Testis (tissue), 3 donors: Measurements from ENCODE around the gene KPNA3. TPM values are rescaled to one million over a fixed set of nuclear protein-coding genes. Genes with fewer than 3 reads are reported as not detected.

Experiments
- DNase-seq: peaks from one replicate; pipeline ENCODE4 v3.0.0-alpha.2; 2019
- H3K27ac ChIP-seq, 2 donors: fragments of 200-600 bp; sonication (generic); one replicate each; pipeline ENCODE4 v1.5.1; 2019
- H3K27me3 ChIP-seq: fragments of 200-600 bp; sonication (generic); one replicate; pipeline ENCODE4 v1.5.1; 2019
- H3K36me3 ChIP-seq: fragments of 200-600 bp; sonication (generic); one replicate; pipeline ENCODE4 v1.5.1; 2017; ENCODE audit warnings: low read depth; ENCODE audit errors: missing control alignments
- H3K4me1 ChIP-seq: fragments of 200-600 bp; sonication (generic); one replicate; pipeline ENCODE4 v1.5.1; 2019
- H3K4me3 ChIP-seq, 2 donors: fragments of 200-600 bp; sonication (generic); one replicate each; pipeline ENCODE4 v1.5.1; 2017 to 2019
- H3K9me3 ChIP-seq: fragments of 200-600 bp; sonication (generic); one replicate; pipeline ENCODE4 v1.5.1; 2017
- POLR2A ChIP-seq: fragments of 450-650 bp; IDR thresholded peaks from one replicate; pipeline ENCODE4 v1.6.1; 2017; ENCODE audit warnings: antibody characterized with exemption, mild to moderate bottlenecking, moderate library complexity
- WGBS, 2 donors: methylation state at CpG; one replicate each; pipeline ENCODE4 v1.1.5; 2018; 5-methylcytosine and 5-hydroxymethylcytosine counted together
- intact Hi-C: fragments of 100-400 bp; cut with DNase I; formaldehyde crosslinking; loops from one replicate; pipeline ENCODE4 v1.15.1; 2023; ENCODE audit warnings: low total_unique reads
- polyA plus RNA-seq: library from polyadenylated mRNA; stranded (reverse); fragments of 350-450 nt; fragmentation: Illumina TruSeq; extraction: RNeasy Lipid Tissue Mini Kit (QIAGEN cat#74804); gene quantifications from one replicate; pipeline ENCODE4 v1.2.3, GENCODE V29; 2014; ENCODE audit warnings: low read depth, low replicate concordance; ENCODE audit not compliant: insufficient read depth
- total RNA-seq, 2 donors: library from RNA; depleted of rRNA; stranded (reverse); fragments of >200 nt; gene quantifications; one replicate each; pipeline ENCODE4 v1.2.3, GENCODE V29; 2016
- TF ChIP-seq, protein P1 (sequence below), 3 experiments: fragments of 450-650 bp in 2 of 3; fragments of 200-600 bp in 1 of 3; sonication (generic) in 1 of 3; IDR thresholded peaks; one replicate each; pipeline ENCODE4 v1.5.1; 2016 to 2019; ENCODE audit warnings: antibody characterized with exemption in 3 of 3, mild to moderate bottlenecking in 2 of 3, moderate library complexity in 1 of 3

KPNA3 gene
- total and polyA plus RNA-seq, 3 donors from 2014 or later: 39.4 to 51.3 (median 46.5) TPM

DNA sequence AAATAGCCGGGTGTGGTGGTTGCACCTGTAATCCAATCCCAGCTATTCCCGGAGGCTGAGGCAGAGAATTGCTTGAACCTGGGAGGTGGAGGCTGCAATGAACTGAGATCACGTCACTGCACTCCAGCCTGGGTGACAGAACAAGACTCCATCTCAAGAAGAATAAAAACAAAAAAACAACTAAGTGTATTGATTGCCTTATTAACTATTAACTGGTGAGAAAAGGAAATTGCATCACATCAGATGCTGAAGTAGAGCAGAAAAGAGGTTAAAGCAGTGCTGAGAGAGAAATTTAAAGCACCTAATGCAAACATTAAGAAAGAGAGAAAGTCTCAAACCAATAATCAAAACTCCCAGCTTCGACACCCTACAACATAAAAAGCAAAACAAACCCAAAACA is 38.3 kb downstream of the KPNA3 start:
- TF ChIP-seq POLR2A: no peak
- TF ChIP-seq, protein P1, sequence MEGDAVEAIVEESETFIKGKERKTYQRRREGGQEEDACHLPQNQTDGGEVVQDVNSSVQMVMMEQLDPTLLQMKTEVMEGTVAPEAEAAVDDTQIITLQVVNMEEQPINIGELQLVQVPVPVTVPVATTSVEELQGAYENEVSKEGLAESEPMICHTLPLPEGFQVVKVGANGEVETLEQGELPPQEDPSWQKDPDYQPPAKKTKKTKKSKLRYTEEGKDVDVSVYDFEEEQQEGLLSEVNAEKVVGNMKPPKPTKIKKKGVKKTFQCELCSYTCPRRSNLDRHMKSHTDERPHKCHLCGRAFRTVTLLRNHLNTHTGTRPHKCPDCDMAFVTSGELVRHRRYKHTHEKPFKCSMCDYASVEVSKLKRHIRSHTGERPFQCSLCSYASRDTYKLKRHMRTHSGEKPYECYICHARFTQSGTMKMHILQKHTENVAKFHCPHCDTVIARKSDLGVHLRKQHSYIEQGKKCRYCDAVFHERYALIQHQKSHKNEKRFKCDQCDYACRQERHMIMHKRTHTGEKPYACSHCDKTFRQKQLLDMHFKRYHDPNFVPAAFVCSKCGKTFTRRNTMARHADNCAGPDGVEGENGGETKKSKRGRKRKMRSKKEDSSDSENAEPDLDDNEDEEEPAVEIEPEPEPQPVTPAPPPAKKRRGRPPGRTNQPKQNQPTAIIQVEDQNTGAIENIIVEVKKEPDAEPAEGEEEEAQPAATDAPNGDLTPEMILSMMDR (IDR thresholded peaks at IDR 0.05): no peak
- no peak overlapping the region for H3K4me3 ChIP-seq
- H3K27me3 ChIP-seq: no peaks in the 10 kb centered on the region
- no peak for DNase-seq
- H3K36me3 ChIP-seq: no peaks in the 10 kb centered on the region
- no peak overlapping the region for H3K27ac ChIP-seq
- 91% methylated on average over 4 of the region's 4 CpGs for WGBS, 2 donors
- H3K4me1 ChIP-seq: no peaks in the 10 kb centered on the region
- intact Hi-C loops: no loop called here
- no peaks in the 10 kb centered on the region for H3K9me3 ChIP-seq

DNA sequence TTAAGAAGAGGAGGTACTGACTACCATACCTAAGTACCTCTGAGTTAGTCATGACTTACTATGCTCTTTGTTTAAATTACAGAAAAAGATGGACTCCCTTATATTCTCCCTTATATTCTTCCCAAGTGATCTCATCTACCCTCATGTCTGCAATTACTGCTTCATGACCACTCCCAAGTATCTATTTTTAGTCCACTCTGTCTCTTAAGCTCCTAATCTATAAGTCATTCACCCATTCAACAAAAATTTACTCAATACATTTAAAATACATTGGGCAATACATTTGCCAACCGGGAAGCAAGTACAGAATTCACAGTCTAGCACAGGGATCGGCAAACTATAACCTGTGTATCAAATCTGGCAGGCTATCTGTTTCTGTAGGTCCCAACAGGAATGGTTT is 42.6 kb downstream of the KPNA3 start:
- Histone ChIP-seq H3K27ac (no peak overlapping the region), H3K27me3 (no peaks in the 10 kb centered on the region), H3K4me1 (no peaks in the 10 kb centered on the region), H3K36me3 (no peaks in the 10 kb centered on the region), H3K9me3 (no peaks in the 10 kb centered on the region), H3K4me3 (no peak overlapping the region)
- intact Hi-C loops: no loop called here
- WGBS, 2 donors: 92 to 96% methylated on average over 2 of the region's 2 CpGs
- TF ChIP-seq, protein P1 (IDR thresholded peaks at IDR 0.05): no peak
- TF ChIP-seq POLR2A: no peak
- no peak for DNase-seq

DNA sequence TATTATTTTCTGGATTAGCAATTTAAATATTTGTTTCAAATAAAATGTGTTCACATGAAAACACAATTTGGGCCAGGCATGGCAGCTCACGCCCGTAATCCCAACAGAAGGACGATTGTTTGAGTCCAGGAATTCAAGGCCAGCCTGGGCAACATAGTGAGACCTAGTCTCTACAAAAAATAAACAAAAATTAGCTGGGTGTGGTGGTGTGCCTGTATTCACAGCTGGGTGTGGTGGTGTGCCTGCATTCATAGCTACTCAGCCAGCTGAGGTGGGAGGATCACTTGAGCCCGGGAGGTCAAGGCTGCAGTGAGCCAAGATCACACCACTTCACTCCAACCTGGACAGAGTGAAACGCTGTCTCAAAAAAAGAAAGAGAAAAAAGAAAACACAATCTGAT is 46.4 kb downstream of the KPNA3 start:
- intact Hi-C loops: no loop called here
- 38 to 49% methylated on average over 5 of the region's 5 CpGs for WGBS, 2 donors
- peak; percentile 59 for DNase-seq

DNA sequence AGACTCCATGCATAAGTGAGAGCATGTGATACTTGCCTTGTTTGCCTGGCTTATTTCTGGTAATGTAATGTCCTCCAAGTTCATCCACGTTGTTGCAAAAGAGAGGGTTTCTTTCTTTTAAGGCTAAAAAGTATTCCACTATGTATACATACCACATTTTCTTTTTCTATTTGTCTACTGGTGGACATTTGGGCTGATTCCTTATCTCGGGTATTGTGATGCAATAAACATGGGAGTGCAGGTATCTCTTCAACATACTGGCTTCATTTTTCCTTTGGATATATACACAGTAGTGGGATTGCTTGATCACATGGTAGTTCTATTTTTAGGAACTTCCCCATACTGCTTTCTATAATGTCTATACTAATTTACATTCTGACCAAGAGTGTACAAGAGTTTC is 51.6 kb downstream of the KPNA3 start:
- TF ChIP-seq, protein P1 (IDR thresholded peaks at IDR 0.05): no peak
- no peak for TF ChIP-seq POLR2A
- WGBS, 2 donors: 86 to 87% methylated on average over 2 of the region's 2 CpGs
- Histone ChIP-seq H3K9me3 (no peaks in the 10 kb centered on the region), H3K4me1 (no peaks in the 10 kb centered on the region), H3K36me3 (no peaks in the 10 kb centered on the region), H3K27me3 (no peaks in the 10 kb centered on the region), H3K4me3 (no peak overlapping the region), H3K27ac (no peak overlapping the region)
- no peak for DNase-seq
- intact Hi-C loops: no loop called here

More for the DNA sequence above, 46.4 kb downstream of the KPNA3 start:
- no peak overlapping the region for H3K4me3 ChIP-seq
- no peaks in the 10 kb centered on the region for H3K27me3 ChIP-seq
- TF ChIP-seq, protein P1 (IDR thresholded peaks at IDR 0.05): no peak
- no peak for TF ChIP-seq POLR2A
- H3K27ac ChIP-seq: peak overlapping the region in 1 of 2 donors; percentile 48
- H3K36me3 ChIP-seq: no peaks in the 10 kb centered on the region
- H3K9me3 ChIP-seq: no peaks in the 10 kb centered on the region
- H3K4me1 ChIP-seq: no peaks in the 10 kb centered on the region

DNA sequence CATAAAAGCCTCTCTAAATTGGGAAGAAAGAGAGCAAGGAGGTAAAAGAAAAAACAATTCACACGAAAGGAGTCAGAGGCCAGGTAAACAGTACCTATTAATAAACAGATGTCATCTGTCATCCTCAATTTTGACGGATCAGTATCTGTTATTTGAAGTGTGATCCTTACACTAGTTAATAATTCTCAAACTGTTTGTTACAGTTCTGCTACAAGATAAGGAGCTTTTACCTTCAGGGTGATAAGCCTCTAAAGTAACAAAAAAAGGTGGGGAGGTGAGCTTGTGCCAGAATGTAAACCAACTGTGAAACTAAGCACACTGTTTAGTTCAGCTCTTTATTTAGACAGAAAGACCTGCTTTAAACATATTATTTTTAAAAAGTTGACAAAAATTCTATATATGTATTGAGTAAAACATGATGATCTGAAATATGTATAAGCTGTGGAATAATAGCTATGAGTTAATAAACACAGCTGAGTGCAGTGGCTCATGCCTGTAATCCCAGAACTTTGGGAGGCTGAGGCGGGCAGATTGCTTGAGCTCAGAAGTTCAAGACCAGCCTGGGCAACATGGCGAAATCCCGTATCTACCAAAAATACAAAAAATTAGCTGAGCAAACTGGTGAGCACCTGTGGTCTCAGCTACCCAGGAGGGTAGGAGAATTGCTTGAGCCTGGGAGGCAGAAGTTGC is 52.8 kb downstream of the KPNA3 start:
- TF ChIP-seq, protein P1 (IDR thresholded peaks at IDR 0.05): no peak
- no peak for TF ChIP-seq POLR2A
- Histone ChIP-seq H3K27me3 (no peaks in the 10 kb centered on the region), H3K27ac (no peak overlapping the region), H3K9me3 (no peaks in the 10 kb centered on the region), H3K4me1 (no peaks in the 10 kb centered on the region), H3K4me3 (no peak overlapping the region), H3K36me3 (no peaks in the 10 kb centered on the region)
- 86 to 88% methylated on average over 5 of the region's 5 CpGs for WGBS, 2 donors
- DNase-seq: no peak
- intact Hi-C loops: no loop called here
